Endodermal cell (in vitro differentiated cells): Measurements from ENCODE around the gene GRM8. TPM values are rescaled to one million over a fixed set of nuclear protein-coding genes. Genes with fewer than 3 reads are reported as not detected.

ENCODE experiments used
- DNase-seq: peaks from one replicate; pipeline ENCODE4 v3.0.0-alpha.2; 2017
- H3K27ac ChIP-seq: 2 replicates; pipeline ENCODE4 v1.5.1; 2013; ENCODE audit warnings: mild to moderate bottlenecking, low read depth, low read length, moderate library complexity
- H3K27me3 ChIP-seq: 2 replicates; pipeline ENCODE4 v1.6.1; 2013; ENCODE audit warnings: mild to moderate bottlenecking, low read length, moderate library complexity; ENCODE audit not compliant: insufficient read depth, control insufficient read depth, poor library complexity, severe bottlenecking
- H3K36me3 ChIP-seq: 2 replicates; pipeline ENCODE4 v1.7.0; 2013; ENCODE audit warnings: mild to moderate bottlenecking, low read length, moderate library complexity; ENCODE audit not compliant: control insufficient read depth, insufficient read depth
- H3K4me1 ChIP-seq: one replicate; pipeline ENCODE4 v1.7.0; 2013; ENCODE audit warnings: low read length; ENCODE audit not compliant: control insufficient read depth, insufficient read depth
- H3K4me3 ChIP-seq: 2 replicates; pipeline ENCODE4 v1.5.1; 2013; ENCODE audit warnings: mild to moderate bottlenecking, low read length, moderate library complexity
- H3K9ac ChIP-seq: 2 replicates; pipeline ENCODE4 v1.6.1; 2013; ENCODE audit warnings: mild to moderate bottlenecking, low read length, moderate library complexity; ENCODE audit not compliant: poor library complexity, severe bottlenecking; ENCODE audit errors: extremely low read depth
- H3K9me3 ChIP-seq: 2 replicates; pipeline ENCODE4 v1.6.1; 2013; ENCODE audit warnings: mild to moderate bottlenecking, low read length, moderate library complexity; ENCODE audit not compliant: control insufficient read depth
- H3K27ac Mint-ChIP-seq: 2 replicates; pipeline ENCODE4 v1.8.0; 2020; ENCODE audit warnings: mixed read lengths
- H3K27me3 Mint-ChIP-seq: 2 replicates; pipeline ENCODE4 v1.8.0; 2021; ENCODE audit warnings: mild to moderate bottlenecking, mixed read lengths; ENCODE audit not compliant: insufficient read depth
- H3K36me3 Mint-ChIP-seq: 2 replicates; pipeline ENCODE4 v1.8.0; 2020; ENCODE audit warnings: low read depth, mixed read lengths
- H3K4me1 Mint-ChIP-seq: 2 replicates; pipeline ENCODE4 v1.8.0; 2020; ENCODE audit warnings: mixed read lengths
- H3K4me3 Mint-ChIP-seq: 2 replicates; pipeline ENCODE4 v1.8.0; 2020; ENCODE audit warnings: mild to moderate bottlenecking, moderate library complexity, mixed read lengths
- H3K9me3 Mint-ChIP-seq: 2 replicates; pipeline ENCODE4 v1.8.0; 2020; ENCODE audit warnings: mild to moderate bottlenecking, mixed read lengths
- CTCF ChIP-seq: fragments of 200-600 bp; sonication (generic); conservative IDR thresholded peaks from 2 replicates; pipeline ENCODE4 v1.5.0; 2021; ENCODE audit warnings: antibody characterized with exemption, mild to moderate bottlenecking
- WGBS, 2 experiments: methylation state at CpG; one replicate each; pipeline versions ENCODE4 v1.1.5 to v1.1.7; 2013; ENCODE audit warnings: missing lambda C conversion rate in 2 of 2, mixed read lengths in 1 of 2; ENCODE audit not compliant: insufficient coverage in 1 of 2, insufficient read length in 1 of 2; 5-methylcytosine and 5-hydroxymethylcytosine counted together
- total RNA-seq, 2 donors: library from RNA; stranded (reverse); fragmentation: NEBNext Ultra II Directional in 1 of 2; extraction: Animal tissue kit (Norgen Biotek cat#: 25700) in 1 of 2; gene quantifications; 2 replicates in 1 of 2; 3 replicates in 1 of 2; pipeline ENCODE4 v1.2.1, GENCODE V29; 2021

Gene GRM8
- total RNA-seq, 2 donors from 2014 or later = 0.93 to 2.0 TPM

- DNase-seq = no peak
- Histone ChIP-seq H3K27ac (no peak overlapping the region), H3K9ac (no peak overlapping the region), H3K4me1 (peaks cover 4% of the 10 kb centered on the region), H3K4me3 (no peak overlapping the region), H3K27me3 (no peaks in the 10 kb centered on the region), H3K9me3 (peaks cover 13% of the 10 kb centered on the region), H3K36me3 (no peaks in the 10 kb centered on the region)
- Mint-ChIP-seq H3K4me3 (no peak overlapping the region), H3K4me1 (peaks cover 17% of the 10 kb centered on the region), H3K9me3 (peaks cover 13% of the 10 kb centered on the region), H3K27me3 (peaks cover 2% of the 10 kb centered on the region), H3K27ac (no peak overlapping the region), H3K36me3 (no peaks in the 10 kb centered on the region)
- 90 to 98% methylated on average over 5 to 6 of the region's 6 CpGs for WGBS, 2 experiments
- no peak for TF ChIP-seq CTCF
Measured at GRCh38 chr7:127059475-127059874, 193.3 kb downstream of the GRM8 start.

GRCh38 chr7:127057918-127058317 is 194.8 kb downstream of the GRM8 start:
- peaks cover 2% of the 10 kb centered on the region for H3K9me3 Mint-ChIP-seq
- no peak overlapping the region for H3K27ac ChIP-seq
- no peaks in the 10 kb centered on the region for H3K27me3 ChIP-seq
- H3K36me3 ChIP-seq = no peaks in the 10 kb centered on the region
- no peak for DNase-seq
- TF ChIP-seq CTCF = no peak
- no peak overlapping the region for H3K4me3 Mint-ChIP-seq
- no peaks in the 10 kb centered on the region for H3K36me3 Mint-ChIP-seq
- peaks cover 17% of the 10 kb centered on the region for H3K4me1 Mint-ChIP-seq
- H3K9me3 ChIP-seq = no peaks in the 10 kb centered on the region
- H3K4me3 ChIP-seq = no peak overlapping the region
- no peak overlapping the region for H3K9ac ChIP-seq
- H3K27me3 Mint-ChIP-seq = peaks cover 2% of the 10 kb centered on the region
- H3K27ac Mint-ChIP-seq = no peak overlapping the region
- H3K4me1 ChIP-seq = peaks cover 4% of the 10 kb centered on the region
- 96 to 98% methylated on average over 9 of the region's 9 CpGs for WGBS, 2 experiments

GRCh38 chr7:127056202-127056601 is 196.5 kb downstream of the GRM8 start:
- Histone ChIP-seq H3K27ac (no peak overlapping the region), H3K4me1 (peaks cover 4% of the 10 kb centered on the region), H3K36me3 (no peaks in the 10 kb centered on the region), H3K4me3 (no peak overlapping the region), H3K27me3 (no peaks in the 10 kb centered on the region), H3K9ac (no peak overlapping the region), H3K9me3 (no peaks in the 10 kb centered on the region)
- no peak overlapping the region for H3K4me3 Mint-ChIP-seq
- no peaks in the 10 kb centered on the region for H3K9me3 Mint-ChIP-seq
- peaks cover 17% of the 10 kb centered on the region for H3K4me1 Mint-ChIP-seq
- no peak for TF ChIP-seq CTCF
- H3K27ac Mint-ChIP-seq = no peak overlapping the region
- no peaks in the 10 kb centered on the region for H3K36me3 Mint-ChIP-seq
- DNase-seq = no peak
- no peaks in the 10 kb centered on the region for H3K27me3 Mint-ChIP-seq
